H1 (cell line): ENCODE results near the gene VPS37D. TPM values are rescaled to one million over a fixed set of nuclear protein-coding genes. Genes with fewer than 3 reads are reported as not detected.

Experiments used
- CTCF ChIA-PET: fragments of 300-600 bp; sonication (Branson Sonifier 250); formaldehyde crosslinking; loops from one replicate; lab custom pipeline; 2021; ENCODE audit not compliant: partially characterized antibody; lab: Charles Lee
- POLR2A ChIA-PET: fragments of 300-600 bp; sonication (Branson Sonifier 250); formaldehyde crosslinking; loops from one replicate; lab custom pipeline; 2021; ENCODE audit warnings: inconsistent platforms; ENCODE audit not compliant: partially characterized antibody; lab: Charles Lee
- DNase-seq, 2 experiments: peaks; one replicate each; pipeline versions ENCODE4 v3.0.0 to v3.0.0-alpha.2; 2010 to 2022; ENCODE audit warnings: low spot score in 2 of 2, low read depth in 1 of 2, mixed read lengths in 1 of 2
- FAIRE-seq: peaks from 2 replicates; lab custom pipeline; 2011; peaks lifted over from hg19 to GRCh38; lab: Jason Lieb, UNC
- H2AFZ ChIP-seq: 2 replicates; pipeline ENCODE4 v1.8.1; 2012; ENCODE audit warnings: low read length, inconsistent platforms
- H2AK5ac ChIP-seq: 2 replicates; pipeline ENCODE4 v1.6.1; 2013; ENCODE audit warnings: low read depth, low read length
- H2BK120ac ChIP-seq: replicated peaks from 2 replicates; pipeline ENCODE3; 2013; ENCODE audit warnings: low read depth, low read length, inconsistent platforms
- H2BK12ac ChIP-seq: 2 replicates; pipeline ENCODE4 v1.6.1; 2013; ENCODE audit warnings: low read depth, low read length
- H2BK15ac ChIP-seq: 2 replicates; pipeline ENCODE4 v1.6.1; 2013; ENCODE audit warnings: low read length
- H2BK20ac ChIP-seq: 2 replicates; pipeline ENCODE4 v1.6.1; 2013; ENCODE audit warnings: low read length
- H2BK5ac ChIP-seq: 2 replicates; pipeline ENCODE4 v1.6.1; 2013; ENCODE audit warnings: low read depth, low read length
- H3K14ac ChIP-seq: 2 replicates; pipeline ENCODE4 v1.6.1; 2013; ENCODE audit warnings: inconsistent platforms; ENCODE audit not compliant: insufficient read length
- H3K18ac ChIP-seq: 2 replicates; pipeline ENCODE4 v1.6.1; 2013; ENCODE audit warnings: low read length; ENCODE audit errors: extremely low read depth
- H3K23ac ChIP-seq: 2 replicates; pipeline ENCODE4 v1.6.1; 2013; ENCODE audit warnings: inconsistent platforms; ENCODE audit not compliant: insufficient read length
- H3K23me2 ChIP-seq: 2 replicates; pipeline ENCODE4 v1.6.1; 2013; ENCODE audit warnings: low read depth, low read length
- H3K27ac ChIP-seq: 2 replicates; pipeline ENCODE4 v1.6.1; 2011; ENCODE audit warnings: low read depth, low read length, inconsistent platforms
- H3K27me3 ChIP-seq, 4 experiments: replicated peaks in 1 of 4; 1 replicate in 1 of 4; 2 replicates in 3 of 4; pipeline versions ENCODE4 v1.6.1 to v1.8.1; 2011 to 2013; ENCODE audit warnings: low read length in 3 of 4, mild to moderate bottlenecking in 3 of 4, inconsistent platforms in 2 of 4, mixed read lengths in 2 of 4, moderate library complexity in 1 of 4; ENCODE audit not compliant: control insufficient read depth in 3 of 4, insufficient read depth in 3 of 4; ENCODE audit errors: extremely low read depth in 1 of 4
- H3K36me3 ChIP-seq, 4 experiments: 2 replicates each; pipeline versions ENCODE4 v1.6.1 to v1.8.1; 2011 to 2013; ENCODE audit warnings: mild to moderate bottlenecking in 4 of 4, low read length in 3 of 4, moderate library complexity in 2 of 4, control low read depth in 1 of 4, inconsistent platforms in 1 of 4; ENCODE audit not compliant: insufficient read depth in 4 of 4, control insufficient read depth in 2 of 4
- H3K4ac ChIP-seq: replicated peaks from 2 replicates; pipeline ENCODE3; 2013; ENCODE audit warnings: low read length, low read depth, mixed read lengths, inconsistent platforms; ENCODE audit not compliant: insufficient read length
- H3K4me1 ChIP-seq, 4 experiments: replicated peaks in 1 of 4; 1 replicate in 1 of 4; 2 replicates in 3 of 4; pipeline versions ENCODE4 v1.6.1 to v1.8.1; 2011 to 2013; ENCODE audit warnings: low read length in 3 of 4, inconsistent platforms in 2 of 4, mixed read lengths in 1 of 4; ENCODE audit not compliant: insufficient read depth in 4 of 4, control insufficient read depth in 3 of 4
- H3K4me2 ChIP-seq, 2 experiments: 2 replicates each; pipeline versions ENCODE4 v1.6.1 to v1.8.1; 2011 to 2013; ENCODE audit warnings: low read depth in 2 of 2, low read length in 2 of 2, control low read depth in 1 of 2, inconsistent platforms in 1 of 2, mild to moderate bottlenecking in 1 of 2; ENCODE audit not compliant: insufficient read depth in 1 of 2
- H3K4me3 ChIP-seq, 4 experiments: fragments of 200-600, 300-600 bp in 1 of 4; sonication (generic), shearing (Covaris generic), sonication (Bioruptor Twin) in 1 of 4; 2 replicates each; pipeline versions ENCODE4 v1.5.1 to v1.8.1; 2011 to 2016; ENCODE audit warnings: low read length in 4 of 4, low read depth in 3 of 4, control low read depth in 2 of 4, inconsistent platforms in 2 of 4, mild to moderate bottlenecking in 2 of 4, mixed read lengths in 1 of 4, moderate library complexity in 1 of 4; ENCODE audit not compliant: insufficient read depth in 2 of 4; ENCODE audit errors: extremely low read depth in 1 of 4
- H3K56ac ChIP-seq: replicated peaks from 2 replicates; pipeline ENCODE3; 2013; ENCODE audit warnings: low read depth, mild to moderate bottlenecking, mixed read lengths, low read length, inconsistent platforms; ENCODE audit not compliant: insufficient read length
- H3K79me1 ChIP-seq: 2 replicates; pipeline ENCODE4 v1.6.1; 2013; ENCODE audit warnings: low read depth, low read length, control low read depth
- H3K79me2 ChIP-seq, 2 experiments: 2 replicates each; pipeline versions ENCODE4 v1.6.1 to v1.8.1; 2012 to 2013; ENCODE audit warnings: low read length in 2 of 2, mild to moderate bottlenecking in 2 of 2, inconsistent platforms in 1 of 2; ENCODE audit not compliant: insufficient read depth in 2 of 2, control insufficient read depth in 1 of 2
- H3K9ac ChIP-seq, 4 experiments: replicated peaks in 1 of 4; 1 replicate in 1 of 4; 2 replicates in 3 of 4; pipeline versions ENCODE4 v1.6.1 to v1.8.1; 2011 to 2013; ENCODE audit warnings: low read depth in 3 of 4, low read length in 3 of 4, control low read depth in 2 of 4, mild to moderate bottlenecking in 2 of 4, moderate library complexity in 2 of 4, inconsistent platforms in 1 of 4; ENCODE audit errors: extremely low read depth in 1 of 4
- H3K9me3 ChIP-seq, 2 experiments: 2 replicates each; pipeline versions ENCODE4 v1.6.1 to v1.8.1; 2012 to 2013; ENCODE audit warnings: mild to moderate bottlenecking in 2 of 2, moderate library complexity in 2 of 2, control low read depth in 1 of 2, inconsistent platforms in 1 of 2, low read depth in 1 of 2, low read length in 1 of 2, mixed read lengths in 1 of 2; ENCODE audit not compliant: insufficient read depth in 2 of 2
- H4K20me1 ChIP-seq, 2 experiments: replicated peaks in 1 of 2; 2 replicates each; pipeline versions ENCODE3 to v1.8.1; 2011 to 2013; ENCODE audit warnings: inconsistent platforms in 2 of 2, low read length in 2 of 2, mild to moderate bottlenecking in 1 of 2; ENCODE audit not compliant: insufficient read depth in 2 of 2, control insufficient read depth in 1 of 2
- H4K5ac ChIP-seq: 2 replicates; pipeline ENCODE4 v1.6.1; 2013; ENCODE audit warnings: low read length, low read depth, mixed read lengths, inconsistent platforms; ENCODE audit not compliant: insufficient read length
- H4K8ac ChIP-seq: 2 replicates; pipeline ENCODE4 v1.8.0; 2013; ENCODE audit warnings: mild to moderate bottlenecking, moderate library complexity, low read length, inconsistent platforms; ENCODE audit not compliant: insufficient read depth; ENCODE audit errors: extremely low read depth
- H4K91ac ChIP-seq: replicated peaks from 2 replicates; pipeline ENCODE3; 2013; ENCODE audit warnings: low read length, mixed read lengths, inconsistent platforms; ENCODE audit not compliant: insufficient read length
- CEBPB ChIP-seq: IDR thresholded peaks from 2 replicates; pipeline ENCODE4 v1.6.1; 2012; ENCODE audit warnings: low read depth, low read length
- GABPA ChIP-seq: IDR thresholded peaks from 2 replicates; pipeline ENCODE4 v1.6.1; 2011; ENCODE audit warnings: mild to moderate bottlenecking, low read length, moderate library complexity, borderline replicate concordance; ENCODE audit not compliant: insufficient read depth
- WGBS, 2 experiments: shearing (Covaris generic) in 1 of 2; methylation state at CpG; one replicate each; pipeline versions ENCODE4 v1.1.6 to v1.1.7; 2013 to 2015; ENCODE audit warnings: low lambda C conversion rate in 2 of 2, mixed read lengths in 2 of 2, inconsistent platforms in 1 of 2, low coverage in 1 of 2, missing lambda C conversion rate in 1 of 2; ENCODE audit not compliant: insufficient replicate concordance in 2 of 2, insufficient coverage in 1 of 2, insufficient read length in 1 of 2; ENCODE audit errors: extremely low coverage in 1 of 2, missing lambda C conversion rate in 1 of 2; 5-methylcytosine and 5-hydroxymethylcytosine counted together
- polyA plus RNA-seq, 7 experiments: library from polyadenylated mRNA; depleted of rRNA in 3 of 7; stranded (reverse) in 5 of 7; unstranded in 2 of 7; fragments of >200 nt in 5 of 7; fragments of 200-250 nt in 2 of 7; gene quantifications; 1 replicate in 5 of 7; 2 replicates in 1 of 7; 4 replicates in 1 of 7; pipeline versions ENCODE4 v1.2.1 to v1.2.3, GENCODE V29; 2011 to 2013; ENCODE audit warnings: missing spikeins in 2 of 7, mixed read lengths in 2 of 7
- total RNA-seq: library from RNA; stranded (reverse); fragmentation: NEBNext Ultra II Directional; extraction: Animal tissue kit (Norgen Biotek cat#: 25700); gene quantifications from 2 replicates; pipeline ENCODE4 v1.2.1, GENCODE V29; 2021

The VPS37D gene
- total and polyA plus RNA-seq, 2 of the 8 experiments (the other 6 are each of a cell fraction or from before 2014, with no cell fraction given): 3.4 to 5.0 TPM

DNA sequence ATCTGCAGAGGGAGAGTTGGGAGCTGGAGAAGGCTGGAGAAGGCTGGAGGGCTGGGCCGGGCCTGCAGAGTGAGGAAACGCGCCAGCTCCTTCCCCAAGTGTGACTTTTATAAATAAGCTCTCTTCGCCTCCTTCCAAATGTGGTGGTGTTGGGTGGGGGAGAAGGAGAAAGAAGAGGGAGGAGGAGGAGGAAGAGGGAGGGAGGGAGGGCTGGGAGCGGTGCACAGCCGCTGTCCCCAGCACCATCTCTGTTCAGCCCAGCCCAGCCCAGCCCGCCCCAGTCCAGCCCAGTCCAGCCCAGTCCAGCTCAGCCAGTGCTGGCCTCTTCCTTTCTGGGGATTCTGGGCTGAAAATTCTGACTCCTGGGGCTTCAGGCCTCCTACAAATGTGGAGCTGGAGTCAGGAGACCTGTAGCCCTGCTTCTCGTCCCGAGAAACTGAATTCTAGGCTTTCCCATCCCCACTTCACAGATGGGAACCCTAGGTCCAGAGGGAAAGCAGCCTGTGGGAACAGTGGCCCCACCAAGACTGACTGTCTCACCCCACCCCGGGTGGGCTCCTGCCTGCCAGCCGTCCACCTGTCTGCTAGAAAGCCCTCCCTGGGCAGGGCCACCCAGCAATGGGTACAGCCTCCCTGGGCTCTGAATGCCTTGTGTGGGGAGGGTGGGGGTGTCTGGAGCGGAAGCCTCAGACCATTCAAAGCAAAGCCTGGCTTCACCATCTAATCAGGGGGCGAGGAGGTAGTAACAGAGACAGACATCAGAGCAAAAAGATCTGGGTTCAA is 49.6 kb downstream of the VPS37D start:
- Histone ChIP-seq H3K36me3 (no peaks in the 10 kb centered on the region), H3K9me3 (no peaks in the 10 kb centered on the region), H3K18ac (no peak overlapping the region), H3K23me2 (peaks cover 3% of the 10 kb centered on the region; the same call in 1 of the 2 replicates), H2BK15ac (no peak overlapping the region), H3K4me3 (no peak overlapping the region), H3K23ac (no peak overlapping the region), H3K4me2 (no peak overlapping the region), H2BK20ac (no peak overlapping the region), H3K27ac (no peak overlapping the region), H4K20me1 (peaks cover 10 to 11% of the 10 kb centered on the region in 2 experiments), H4K91ac (no peak overlapping the region), H3K9ac (no peak overlapping the region), H2AK5ac (no peak overlapping the region), H2AFZ (no peak overlapping the region), H4K5ac (no peak overlapping the region), H2BK12ac (no peak overlapping the region), H3K14ac (no peak overlapping the region), H4K8ac (no peak overlapping the region), H3K27me3 (peaks cover 0 to 18% (median 13%) of the 10 kb centered on the region in 4 experiments; a peak in 5 of 7 replicates), H2BK5ac (no peak overlapping the region), H2BK120ac (no peak overlapping the region), H3K4ac (no peak overlapping the region), H3K56ac (no peak overlapping the region), H3K79me2 (no peaks in the 10 kb centered on the region), H3K79me1 (peaks cover 8% of the 10 kb centered on the region), H3K4me1 (no peaks in the 10 kb centered on the region; a peak in 3 of 7 replicates)
- 88% methylated on average over 6 of the region's 13 CpGs; no CpG with 5 or more reads in 1 of the 2 experiments for WGBS, 2 experiments
- DNase-seq (no peak), FAIRE-seq (no peak)
- ChIA-PET POLR2A (interaction anchor here (0.6 to 2.0 kb wide), 4 partner anchors 9 to 708 kb away, joined by 3 to 7 read pairs (median 4); no protein-coding TSS in a partner anchor), CTCF (interaction anchor here (0.6 to 7.4 kb wide), 11 partner anchors 8 to 454 kb away, joined by 3 to 57 read pairs (median 3); no protein-coding TSS in a partner anchor)
- TF ChIP-seq GABPA: no peak
- TF ChIP-seq CEBPB: no peak
